Sigmoid colon (tissue), 4 donors: ENCODE data around the gene MKNK2.
A peak's percentile ranks its signal among the peaks of the same experiment; 100 is the strongest.

ENCODE experiments used
- CTCF ChIP-seq, 4 experiments: fragments of 450-650 bp in 3 of 4; fragments of 200-600 bp in 1 of 4; IDR thresholded peaks; one replicate each; pipeline ENCODE4 v1.5.1; 2016 to 2019; ENCODE audit warnings: antibody characterized with exemption in 4 of 4, mild to moderate bottlenecking in 3 of 4, moderate library complexity in 2 of 4
- EP300 ChIP-seq, 4 donors: sonication (generic); formaldehyde crosslinking; IDR thresholded peaks; one replicate each; pipeline ENCODE4 v1.6.1; 2017; ENCODE audit warnings: antibody characterized with exemption in 4 of 4
- POLR2A ChIP-seq, 2 donors: fragments of 450-650 bp; IDR thresholded peaks; one replicate each; pipeline ENCODE4 v1.6.1; 2016; ENCODE audit warnings: antibody characterized with exemption in 2 of 2, mild to moderate bottlenecking in 2 of 2, moderate library complexity in 2 of 2
- POLR2AphosphoS5 ChIP-seq, 4 donors: sonication (generic); formaldehyde crosslinking; IDR thresholded peaks; one replicate each; pipeline ENCODE4 v1.6.1; 2017; ENCODE audit warnings: antibody characterized with exemption in 4 of 4

GRCh38 chr19:2048959-2049740, 1.9 kb downstream of the MKNK2 start:
- TF ChIP-seq CTCF (IDR thresholded peaks at IDR 0.05) = no peak
- TF ChIP-seq POLR2AphosphoS5 (IDR thresholded peaks at IDR 0.05) = peak in 1 of 4 donors; percentile 3
- TF ChIP-seq EP300 (IDR thresholded peaks at IDR 0.05) = no peak
- no peak for TF ChIP-seq POLR2A (IDR thresholded peaks at IDR 0.05)
